Cardiac fibroblast (primary cell): ENCODE results near the gene INTS1.
A peak's percentile ranks its signal among the peaks of the same experiment; 100 is the strongest.
"Not testable (repeated sequence)": the region's sequence is repeated elsewhere in the genome, so short reads cannot be mapped to it uniquely, and the experiment has no call there.

Source experiments
- DNase-seq, 2 donors: peaks; one replicate each; pipeline versions ENCODE4 v3.0.0 to v3.0.0-alpha.2; 2010; ENCODE audit warnings: low read depth in 2 of 2
- H3K4me3 ChIP-seq, 2 donors: replicated peaks in 1 of 2; 1 replicate in 1 of 2; 2 replicates in 1 of 2; pipeline ENCODE4 v1.5.1; 2011; ENCODE audit warnings: low read depth in 2 of 2, low read length in 2 of 2, mild to moderate bottlenecking in 2 of 2, moderate library complexity in 1 of 2
- TF ChIP-seq, protein P1 (sequence below): IDR thresholded peaks from one replicate; pipeline ENCODE4 v1.5.1; 2011; ENCODE audit warnings: low read depth, mild to moderate bottlenecking, low read length, inconsistent platforms

The INTS1 gene

DNA sequence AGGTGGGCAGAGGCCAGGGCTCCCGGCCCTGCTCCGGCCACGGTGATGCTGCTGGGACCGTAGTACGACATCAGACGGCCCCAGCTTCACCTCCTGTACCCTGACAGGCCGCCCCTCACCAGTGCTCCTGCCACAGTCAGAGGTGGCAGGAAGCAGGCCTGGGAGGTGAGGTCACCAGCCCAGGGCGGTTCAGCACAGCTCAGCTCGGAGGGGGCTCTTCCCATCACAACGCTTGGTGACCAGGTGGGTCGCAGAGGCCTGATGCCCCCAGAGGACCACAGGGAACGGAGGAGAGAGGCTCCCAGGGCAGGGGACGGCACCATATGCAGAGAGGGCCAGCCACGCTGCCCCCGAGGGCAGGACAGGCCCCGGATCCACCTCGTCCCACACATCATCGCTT lies 53.8 kb downstream of the INTS1 start:
- DNase-seq, result no peak
- TF ChIP-seq, protein P1, sequence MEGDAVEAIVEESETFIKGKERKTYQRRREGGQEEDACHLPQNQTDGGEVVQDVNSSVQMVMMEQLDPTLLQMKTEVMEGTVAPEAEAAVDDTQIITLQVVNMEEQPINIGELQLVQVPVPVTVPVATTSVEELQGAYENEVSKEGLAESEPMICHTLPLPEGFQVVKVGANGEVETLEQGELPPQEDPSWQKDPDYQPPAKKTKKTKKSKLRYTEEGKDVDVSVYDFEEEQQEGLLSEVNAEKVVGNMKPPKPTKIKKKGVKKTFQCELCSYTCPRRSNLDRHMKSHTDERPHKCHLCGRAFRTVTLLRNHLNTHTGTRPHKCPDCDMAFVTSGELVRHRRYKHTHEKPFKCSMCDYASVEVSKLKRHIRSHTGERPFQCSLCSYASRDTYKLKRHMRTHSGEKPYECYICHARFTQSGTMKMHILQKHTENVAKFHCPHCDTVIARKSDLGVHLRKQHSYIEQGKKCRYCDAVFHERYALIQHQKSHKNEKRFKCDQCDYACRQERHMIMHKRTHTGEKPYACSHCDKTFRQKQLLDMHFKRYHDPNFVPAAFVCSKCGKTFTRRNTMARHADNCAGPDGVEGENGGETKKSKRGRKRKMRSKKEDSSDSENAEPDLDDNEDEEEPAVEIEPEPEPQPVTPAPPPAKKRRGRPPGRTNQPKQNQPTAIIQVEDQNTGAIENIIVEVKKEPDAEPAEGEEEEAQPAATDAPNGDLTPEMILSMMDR, result no peak

DNA sequence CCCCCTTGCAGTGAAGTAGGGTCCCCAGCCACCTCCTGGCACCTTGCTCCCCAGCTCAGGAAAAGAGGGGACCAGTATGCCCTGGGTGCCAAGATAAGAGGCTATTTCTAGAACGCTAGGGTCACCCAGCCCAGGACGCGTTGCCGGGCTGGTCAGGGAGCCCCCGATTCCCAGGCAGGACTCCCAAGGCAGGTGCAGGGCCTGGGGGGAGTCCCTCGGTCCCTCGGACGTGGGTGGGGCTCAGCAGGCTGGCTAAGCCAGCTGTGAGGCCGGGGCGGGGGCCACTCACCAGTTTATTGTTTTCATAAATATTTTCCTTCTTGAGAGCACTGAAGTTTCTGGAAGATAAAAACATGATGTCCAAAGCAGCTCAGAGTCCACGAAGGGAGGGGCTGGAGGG lies 54.2 kb downstream of the INTS1 start:
- TF ChIP-seq, protein P1, result no peak
- no peak overlapping the region for H3K4me3 ChIP-seq
- no peak for DNase-seq

More for the DNA sequence above, 53.8 kb downstream of the INTS1 start:
- H3K4me3 ChIP-seq, result no peak overlapping the region

DNA sequence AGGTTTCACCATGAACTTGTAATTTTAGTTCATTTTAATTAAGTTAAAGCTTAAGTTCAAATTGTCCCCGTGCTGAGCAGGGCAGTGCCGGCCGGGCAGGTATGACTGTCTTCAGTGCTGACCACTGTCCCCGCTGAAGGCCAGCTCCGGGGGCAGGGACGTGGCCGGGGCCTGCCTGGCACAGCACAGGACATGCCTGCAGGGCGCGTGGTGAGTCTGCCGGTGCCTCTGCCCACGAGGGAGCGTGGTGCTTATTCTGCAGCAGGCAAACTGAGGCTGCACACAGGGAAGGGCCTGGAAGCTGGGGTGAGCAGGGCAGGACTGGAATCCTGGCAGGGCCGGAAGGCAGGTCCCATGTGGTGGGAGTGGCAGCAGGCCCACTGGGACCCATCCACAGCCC lies 54.7 kb downstream of the INTS1 start:
- DNase-seq, result no peak
- no peak overlapping the region for H3K4me3 ChIP-seq
- TF ChIP-seq, protein P1, result no peak

DNA sequence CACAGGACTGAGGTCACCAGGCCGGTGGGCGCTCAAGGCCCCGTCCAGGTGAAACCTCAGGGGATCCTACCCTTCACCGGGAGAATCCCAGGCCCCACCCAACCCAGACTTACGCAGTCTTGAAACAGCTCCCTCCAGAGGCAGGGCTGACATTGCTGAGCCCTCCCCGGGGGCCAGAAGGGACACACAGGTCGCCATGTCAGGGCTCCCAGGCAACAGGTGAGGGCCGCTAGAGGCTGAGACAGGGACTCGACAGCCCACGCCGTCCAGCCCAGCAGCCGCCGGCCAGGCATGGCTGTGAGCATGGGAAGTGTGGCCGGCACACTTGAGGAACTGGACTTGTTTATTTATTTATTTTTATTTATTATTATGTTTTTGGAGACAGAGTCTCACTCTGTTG lies 55.2 kb downstream of the INTS1 start:
- TF ChIP-seq, protein P1, result no peak
- no peak for DNase-seq
- H3K4me3 ChIP-seq, result no peak overlapping the region

DNA sequence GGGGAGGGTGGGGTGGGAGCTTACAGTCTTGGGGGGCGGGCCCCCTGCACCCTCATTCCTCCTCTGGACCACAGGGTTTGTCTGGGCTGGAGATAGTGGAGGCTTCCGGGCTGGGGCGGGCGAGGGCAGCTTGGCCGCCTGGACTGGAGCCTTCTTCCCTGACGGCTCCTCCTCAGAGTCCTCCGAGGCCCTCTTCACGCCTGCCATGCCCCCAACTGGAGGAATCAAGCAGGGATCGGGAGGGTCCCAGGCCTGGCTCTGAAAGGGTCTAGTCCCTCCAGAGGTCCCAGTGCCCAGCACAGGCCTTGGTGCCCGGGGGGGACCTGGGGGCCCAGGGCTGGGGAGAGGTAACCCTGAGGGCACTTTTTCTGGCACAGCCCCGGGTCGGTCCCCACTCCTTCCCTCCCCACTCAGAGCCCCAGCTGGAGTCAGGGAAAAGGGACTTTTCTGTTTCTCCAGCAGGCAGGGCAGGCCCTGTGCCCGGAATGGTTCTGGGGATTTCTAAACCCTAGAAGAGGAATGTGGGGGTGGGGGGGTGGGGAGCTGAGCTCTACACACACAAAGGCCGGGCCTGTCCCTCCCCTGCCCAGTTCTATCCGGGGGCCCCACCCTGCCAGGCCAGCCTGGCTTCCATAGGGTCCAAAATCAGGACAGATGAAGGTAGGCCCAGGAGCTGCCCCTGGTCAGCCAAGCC lies 56.5 kb downstream of the INTS1 start:
- peak; percentile 32 to 57 for DNase-seq
- H3K4me3 ChIP-seq, result no peak overlapping the region
- TF ChIP-seq, protein P1, result no peak

DNA sequence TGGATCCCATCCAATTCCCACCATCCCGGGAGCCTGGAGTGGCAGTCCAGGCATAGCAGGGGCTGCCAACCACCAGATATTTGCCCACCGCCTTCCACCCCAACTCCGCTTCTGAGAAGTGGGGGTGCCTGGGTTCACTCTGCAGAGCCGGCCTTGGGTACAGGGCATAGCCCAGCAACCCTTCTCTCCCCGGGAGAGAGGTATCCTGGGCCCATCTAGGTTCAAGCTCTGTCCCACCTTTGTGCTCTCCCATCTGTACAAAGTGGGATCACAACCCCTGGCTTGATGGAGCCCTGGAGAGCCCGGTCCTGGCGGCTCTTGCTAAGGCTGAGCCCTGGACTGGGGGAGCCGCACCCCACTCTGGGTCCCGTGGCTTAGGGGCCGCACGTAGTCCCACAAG lies 57.1 kb downstream of the INTS1 start:
- no peak overlapping the region for H3K4me3 ChIP-seq
- no peak for DNase-seq
- TF ChIP-seq, protein P1, result no peak

DNA sequence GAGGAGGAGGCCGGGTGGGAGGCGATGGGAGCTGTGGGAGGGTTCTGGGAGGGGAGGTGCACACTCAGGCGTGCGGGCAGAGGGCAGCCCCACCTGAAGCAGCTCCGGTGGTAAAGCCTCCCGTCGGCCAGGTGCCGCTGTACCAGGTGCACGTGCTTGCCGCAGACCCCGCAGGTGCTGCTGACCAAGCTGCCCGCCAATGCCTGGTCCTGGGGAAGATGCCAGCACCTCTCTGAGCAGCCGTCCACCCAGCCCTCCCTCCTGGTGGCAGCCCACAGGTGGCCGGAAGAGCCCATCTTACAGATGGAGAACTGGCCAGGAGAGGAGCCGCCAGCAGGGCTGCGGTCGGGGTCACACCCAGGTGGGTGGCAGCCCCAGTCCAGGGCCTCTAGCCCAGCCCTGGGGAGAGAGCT lies 57.6 kb downstream of the INTS1 start:
- TF ChIP-seq, protein P1, result no peak
- no peak overlapping the region for H3K4me3 ChIP-seq
- no peak for DNase-seq

DNA sequence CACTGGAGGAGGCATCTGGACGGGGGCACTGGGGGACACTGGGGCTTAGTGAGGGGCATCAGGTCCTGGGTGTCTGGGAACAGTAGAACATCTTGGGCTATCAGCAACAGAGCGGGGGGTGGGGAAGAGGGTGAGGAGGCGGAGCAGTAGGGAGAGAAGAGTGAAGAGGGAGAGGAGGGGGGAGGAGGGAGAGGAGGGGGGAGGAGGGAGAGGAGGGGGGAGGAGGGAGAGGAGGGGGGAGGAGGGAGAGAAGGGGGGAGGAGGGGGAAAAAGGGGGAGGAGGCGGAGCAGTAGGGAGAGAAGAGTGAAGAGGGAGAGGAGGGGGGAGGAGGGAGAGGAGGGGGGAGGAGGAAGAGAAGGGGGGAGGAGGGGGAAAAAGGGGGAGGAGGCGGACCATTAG lies 58.2 kb downstream of the INTS1 start:
- H3K4me3 ChIP-seq, result not testable (repeated sequence)
- peak in 1 of 2 donors; percentile 62 for DNase-seq
